Lower leg skin (tissue), 3 donors: ENCODE data around the gene WNK2.

ENCODE experiments used
- CTCF ChIP-seq, 3 donors: fragments of 450-650 bp; IDR thresholded peaks; one replicate each; pipeline ENCODE4 v1.5.1; 2016; ENCODE audit warnings: antibody characterized with exemption in 3 of 3, mild to moderate bottlenecking in 3 of 3, moderate library complexity in 2 of 3
- POLR2A ChIP-seq, 2 donors: fragments of 450-650 bp; IDR thresholded peaks; one replicate each; pipeline ENCODE4 v1.6.1; 2016 to 2017; ENCODE audit warnings: antibody characterized with exemption in 2 of 2, mild to moderate bottlenecking in 1 of 2, moderate library complexity in 1 of 2

- TF ChIP-seq CTCF (IDR thresholded peaks at IDR 0.05) (no peak), POLR2A (IDR thresholded peaks at IDR 0.05) (no peak)
These were observed 52.7 kb downstream of the WNK2 start for GRCh38 chr9:93236541-93237206.
